ENCODE data around the gene FGF22. TPM values are rescaled to one million over a fixed set of nuclear protein-coding genes. Genes with fewer than 3 reads are reported as not detected.
"Not testable (repeated sequence)": the region's sequence is repeated elsewhere in the genome, so short reads cannot be mapped to it uniquely, and the experiment has no call there.

The FGF22 gene
- under 1 TPM in 1 of 2 donors, not detected in 1; 0.44 TPM for total RNA-seq
- long read RNA-seq, result 0 reads

DNA sequence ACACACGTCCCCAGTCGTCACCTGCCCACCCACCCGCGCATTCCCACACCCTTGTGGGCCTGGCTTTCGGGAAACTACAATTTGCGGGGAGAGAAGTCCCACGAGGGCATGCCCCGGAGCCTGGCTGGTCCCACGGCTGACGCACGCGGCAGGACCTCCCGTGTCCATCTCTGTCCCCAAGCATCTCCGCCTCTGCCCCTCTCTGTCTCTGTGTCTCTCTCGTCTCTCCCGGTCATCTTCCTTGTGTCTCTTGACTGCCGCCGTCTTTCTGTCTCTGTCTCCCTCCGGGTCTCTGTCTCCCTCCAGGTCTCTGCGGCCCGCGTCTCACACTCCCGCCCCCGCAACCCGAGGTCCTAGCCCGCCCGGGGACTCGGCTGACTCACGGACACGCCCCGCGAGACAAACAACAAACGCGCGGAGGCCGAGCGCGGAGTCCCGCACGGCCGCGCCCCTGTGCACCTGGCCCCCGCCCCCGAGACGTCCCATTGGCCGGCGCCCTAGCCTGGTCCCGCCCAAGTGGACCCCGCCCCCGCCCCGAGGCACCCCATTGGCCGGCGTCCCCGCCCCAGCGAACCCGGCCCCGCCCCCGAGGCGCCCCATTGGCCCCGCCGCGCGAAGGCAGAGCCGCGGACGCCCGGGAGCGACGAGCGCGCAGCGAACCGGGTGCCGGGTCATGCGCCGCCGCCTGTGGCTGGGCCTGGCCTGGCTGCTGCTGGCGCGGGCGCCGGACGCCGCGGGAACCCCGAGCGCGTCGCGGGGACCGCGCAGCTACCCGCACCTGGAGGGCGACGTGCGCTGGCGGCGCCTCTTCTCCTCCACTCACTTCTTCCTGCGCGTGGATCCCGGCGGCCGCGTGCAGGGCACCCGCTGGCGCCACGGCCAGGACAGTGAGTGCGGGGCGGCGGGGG lies at the start of gene FGF22:
TSS of gene FGF22 (plus strand) at position 627 of the 908 bp plus-strand sequence. CDS start at position 674, 47 bp downstream.
- DNase-seq (peak; percentile 95), ATAC-seq (peak; percentile 94 to 97)
- intact Hi-C loops (cut with DNase I), result loop anchor here in 1 of 2 donors (10.0 kb wide), 1 partner anchor 55 kb away; the partner anchor contains the start of gene HCN2

DNA sequence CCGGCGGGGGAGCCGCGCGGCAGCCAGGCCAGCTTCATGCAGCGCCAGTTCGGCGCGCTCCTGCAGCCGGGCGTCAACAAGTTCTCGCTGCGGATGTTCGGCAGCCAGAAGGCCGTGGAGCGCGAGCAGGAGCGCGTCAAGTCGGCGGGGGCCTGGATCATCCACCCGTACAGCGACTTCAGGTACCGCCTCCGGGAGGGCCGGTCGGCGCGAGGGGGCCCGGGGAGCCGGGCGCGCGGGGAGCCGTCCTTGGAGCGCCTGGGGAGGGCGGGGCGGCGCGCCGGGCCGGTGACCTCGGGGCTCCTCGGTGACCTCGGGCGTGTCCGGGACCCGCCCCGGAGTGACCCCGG lies 49.3 kb upstream of the FGF22 start:
- no peak for DNase-seq
- no peak for ATAC-seq
- intact Hi-C loops (cut with DNase I), result no loop called here

DNA sequence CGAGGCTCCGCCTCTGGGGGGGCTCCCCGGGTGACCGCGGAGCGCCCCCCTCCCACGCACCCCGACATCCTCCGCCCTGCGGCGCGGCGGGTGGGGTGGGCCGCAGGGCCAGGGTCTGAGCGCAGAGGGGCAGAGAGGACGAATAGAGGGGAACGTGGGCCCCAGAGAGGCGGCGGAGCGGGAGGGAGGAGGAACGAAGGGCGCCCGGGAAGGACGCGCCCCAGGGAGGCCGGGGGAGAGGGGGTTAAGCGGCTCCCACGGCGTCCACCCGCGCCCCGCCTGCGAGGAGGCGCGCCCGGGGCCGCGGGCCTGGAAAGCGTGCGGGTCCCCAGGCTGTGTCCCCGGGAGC lies 49.0 kb upstream of the FGF22 start:
- ATAC-seq, result no peak
- DNase-seq, result no peak
- intact Hi-C loops (cut with DNase I), result no loop called here

DNA sequence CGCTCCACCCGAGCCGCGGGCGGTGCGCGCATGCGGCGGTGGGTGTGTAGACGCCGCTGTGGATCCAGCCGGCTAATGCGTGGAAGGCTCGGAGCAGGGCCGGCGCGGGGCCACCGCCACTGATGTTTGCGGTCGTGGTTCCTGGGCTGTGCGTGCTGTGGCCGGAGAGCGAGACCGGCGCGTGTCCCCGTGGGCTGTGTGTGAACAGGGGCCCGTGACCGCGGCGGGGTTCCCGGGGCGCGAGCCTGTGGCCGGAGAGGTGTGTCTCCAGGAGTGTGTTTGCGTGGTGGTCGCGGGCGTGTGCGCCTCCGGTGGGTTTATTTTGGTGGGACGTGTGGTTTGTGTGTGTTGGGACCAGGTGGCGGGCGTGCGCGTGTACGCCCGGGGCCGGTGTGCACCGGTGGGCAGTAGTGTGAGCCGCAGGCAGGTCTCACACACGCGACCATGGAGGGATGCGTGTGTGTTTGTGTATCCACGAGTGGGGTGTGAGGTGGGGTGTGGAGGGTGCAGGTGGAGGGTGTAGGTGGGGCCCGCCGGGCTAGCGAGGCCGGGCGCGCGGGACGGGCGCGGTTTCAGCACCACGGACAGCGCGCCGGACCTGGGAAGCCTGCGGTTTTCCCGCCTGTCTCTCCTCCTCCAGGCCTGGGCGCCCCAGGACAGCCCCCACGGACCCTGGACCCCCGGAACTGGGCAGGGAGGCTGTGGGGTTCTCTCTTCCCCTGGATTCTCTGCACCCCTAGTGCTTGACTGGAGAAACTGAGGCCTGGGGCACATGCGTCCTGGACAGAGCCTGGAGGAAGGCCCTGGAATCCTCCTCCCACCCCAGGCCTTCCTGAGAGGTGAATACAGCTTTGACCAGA lies 48.4 kb upstream of the FGF22 start:
- intact Hi-C loops (cut with DNase I), result no loop called here
- DNase-seq (no peak), ATAC-seq (peak; percentile 25 to 35)

DNA sequence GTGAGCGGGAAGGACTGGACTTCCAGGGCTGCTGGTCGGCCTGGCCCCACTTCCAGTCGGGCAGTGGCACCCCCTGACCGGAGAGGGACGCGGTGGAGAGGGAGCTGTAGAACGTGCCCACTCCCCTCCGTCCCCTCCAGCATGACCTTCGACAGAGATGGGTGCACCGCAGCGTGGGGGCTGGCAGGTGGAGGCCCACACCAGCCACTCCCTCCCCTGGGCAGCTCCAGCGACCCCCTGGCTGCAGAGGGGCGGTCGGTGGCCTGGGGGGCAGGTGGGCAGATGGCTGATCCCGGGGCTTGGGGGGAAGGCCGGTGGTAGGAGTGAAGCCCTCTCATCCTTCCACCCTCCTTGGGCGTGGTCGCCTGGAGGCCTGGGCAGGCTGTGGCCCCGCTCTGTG lies 47.6 kb upstream of the FGF22 start:
- no peak for ATAC-seq
- intact Hi-C loops (cut with DNase I), result no loop called here
- no peak for DNase-seq

DNA sequence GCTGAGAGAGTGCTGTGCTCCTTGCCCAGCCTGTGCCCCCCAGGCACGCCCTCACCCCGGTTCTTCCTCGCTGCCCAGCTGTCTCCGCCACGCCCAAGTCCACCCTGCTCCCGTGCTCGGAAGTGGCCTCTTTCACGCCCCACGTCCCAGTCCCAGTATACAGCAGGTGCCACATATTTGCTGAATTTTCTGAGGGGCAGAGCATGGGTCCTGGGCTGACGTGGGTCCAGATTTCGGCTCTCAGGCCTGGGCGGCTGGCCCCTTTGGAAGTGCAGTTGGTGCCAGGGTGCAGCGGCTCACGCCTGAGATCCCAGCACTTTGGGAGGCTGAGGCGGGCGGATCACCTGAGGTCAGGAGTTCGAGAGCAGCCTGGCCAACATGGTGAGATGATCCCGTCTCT lies 46.6 kb upstream of the FGF22 start:
- intact Hi-C loops (cut with DNase I), result no loop called here
- ATAC-seq (no peak), DNase-seq (no peak)

DNA sequence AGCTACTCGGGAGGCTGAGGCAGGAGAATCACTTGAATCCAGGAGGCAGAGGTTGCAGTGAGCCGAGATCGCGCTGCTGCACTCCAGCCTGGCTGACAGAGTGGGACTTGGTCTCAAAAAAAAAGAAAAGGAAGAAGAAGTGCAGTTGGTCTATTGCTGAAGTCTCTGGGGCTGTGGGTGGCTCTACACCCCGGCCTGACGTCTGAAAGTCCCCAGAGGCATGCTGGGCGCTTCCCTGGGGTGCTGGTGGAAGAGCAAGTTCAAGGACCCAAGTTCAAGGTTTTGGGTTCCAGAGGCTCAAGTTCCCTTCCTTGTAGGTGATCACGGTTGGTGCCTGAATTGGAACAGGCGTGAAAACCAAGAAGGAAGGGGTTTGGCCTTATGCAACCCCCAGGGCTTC lies 46.2 kb upstream of the FGF22 start:
- ATAC-seq, result no peak
- intact Hi-C loops (cut with DNase I), result no loop called here
- no peak for DNase-seq

DNA sequence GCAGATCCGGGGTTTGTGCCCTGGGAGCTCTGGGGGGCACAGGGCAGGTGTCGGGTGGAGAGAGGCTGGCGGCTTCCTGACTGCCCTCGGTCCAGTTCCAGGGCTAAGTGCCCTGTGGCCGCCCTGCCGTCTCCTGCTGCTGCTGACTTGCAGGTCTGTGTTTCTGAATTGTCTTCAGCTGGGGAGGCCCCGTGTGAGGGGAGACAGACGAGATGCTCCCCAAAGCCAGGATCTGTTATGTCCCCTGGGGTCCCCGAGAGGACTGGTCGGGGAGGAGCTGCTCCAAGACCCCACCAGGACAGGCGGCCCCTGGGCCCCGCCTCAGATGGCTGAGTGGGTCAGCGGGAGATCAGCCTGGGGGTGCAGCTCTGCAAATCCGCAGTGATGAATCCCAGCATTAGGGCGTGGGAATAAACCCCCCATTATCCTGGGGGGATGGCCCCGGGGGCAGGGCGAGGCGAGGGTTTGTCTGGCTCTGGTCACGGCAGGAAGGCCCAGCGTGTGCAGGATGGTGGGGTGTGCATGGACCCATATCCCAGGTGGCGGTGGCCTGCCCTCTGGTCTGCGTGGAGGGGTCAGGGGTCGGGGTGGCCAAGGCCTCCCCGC lies 45.3 kb upstream of the FGF22 start:
- intact Hi-C loops (cut with DNase I), result no loop called here
- DNase-seq, result no peak
- ATAC-seq, result no peak

DNA sequence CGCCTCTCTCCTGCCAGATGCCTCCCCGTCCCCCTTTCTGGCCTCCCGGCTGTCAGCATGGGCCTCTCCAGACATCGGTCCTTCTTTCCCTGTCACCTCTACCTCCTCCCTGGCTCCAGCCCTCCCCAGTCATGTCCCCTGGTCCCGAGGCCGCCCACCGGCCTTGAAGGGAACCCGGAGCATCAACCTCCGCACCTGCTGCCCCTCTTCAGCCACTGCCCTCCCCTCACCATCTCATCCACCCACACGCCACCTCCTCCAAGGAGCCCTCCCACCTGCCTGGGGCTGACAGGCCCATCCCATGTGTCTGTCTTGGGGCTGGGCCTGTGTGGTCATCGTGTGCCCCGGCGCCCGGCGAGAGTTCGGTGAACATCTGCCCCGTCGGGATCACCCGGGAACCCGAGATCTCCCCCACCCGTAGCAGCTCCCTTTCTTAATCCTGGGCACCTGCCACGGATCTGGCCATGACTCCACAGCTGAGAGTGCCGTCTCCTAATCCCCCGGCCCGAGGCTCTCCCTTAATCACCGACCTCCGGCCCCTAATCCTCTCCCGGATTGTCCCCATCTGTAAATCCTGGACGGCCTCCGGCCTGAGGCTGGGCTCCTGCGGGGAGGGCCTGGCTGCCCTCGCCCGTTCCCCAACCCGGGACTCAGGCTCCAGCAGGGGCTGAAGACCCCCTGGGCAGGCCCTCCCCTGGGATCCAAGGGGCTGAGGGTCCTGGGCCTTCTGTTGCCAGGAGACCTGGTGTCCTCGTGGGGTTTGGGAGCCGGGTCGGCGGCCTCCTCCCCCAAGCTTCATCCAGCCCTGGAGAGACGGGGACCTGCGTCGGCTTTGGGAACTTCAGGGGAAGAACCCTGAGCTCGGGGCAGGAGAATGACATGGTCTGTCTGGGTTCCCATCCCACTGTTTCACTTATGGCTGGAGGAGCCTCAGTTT lies 44.1 kb upstream of the FGF22 start:
- ATAC-seq (no peak), DNase-seq (no peak)
- intact Hi-C loops (cut with DNase I), result no loop called here

DNA sequence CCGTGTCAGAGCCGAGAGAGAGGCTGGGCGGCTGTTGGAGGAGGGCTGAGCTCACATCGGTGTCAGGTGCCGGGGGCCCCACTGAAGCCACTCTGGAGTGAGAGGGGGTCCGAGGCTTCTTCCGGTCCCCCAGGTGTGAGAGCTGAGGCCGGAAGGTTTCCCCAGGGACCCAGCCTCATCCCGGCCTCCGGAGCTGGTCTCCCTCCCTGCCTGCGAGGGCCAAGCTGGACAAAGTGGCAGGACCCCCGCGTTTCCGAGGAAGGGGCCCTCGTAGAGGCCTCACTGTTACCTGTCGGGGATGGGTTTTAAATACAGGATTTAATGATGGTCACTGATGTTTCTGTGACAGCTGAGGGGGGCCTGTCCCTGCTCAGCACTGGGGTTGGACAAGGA lies 43.4 kb upstream of the FGF22 start:
- intact Hi-C loops (cut with DNase I), result no loop called here
- ATAC-seq, result no peak
- no peak for DNase-seq

DNA sequence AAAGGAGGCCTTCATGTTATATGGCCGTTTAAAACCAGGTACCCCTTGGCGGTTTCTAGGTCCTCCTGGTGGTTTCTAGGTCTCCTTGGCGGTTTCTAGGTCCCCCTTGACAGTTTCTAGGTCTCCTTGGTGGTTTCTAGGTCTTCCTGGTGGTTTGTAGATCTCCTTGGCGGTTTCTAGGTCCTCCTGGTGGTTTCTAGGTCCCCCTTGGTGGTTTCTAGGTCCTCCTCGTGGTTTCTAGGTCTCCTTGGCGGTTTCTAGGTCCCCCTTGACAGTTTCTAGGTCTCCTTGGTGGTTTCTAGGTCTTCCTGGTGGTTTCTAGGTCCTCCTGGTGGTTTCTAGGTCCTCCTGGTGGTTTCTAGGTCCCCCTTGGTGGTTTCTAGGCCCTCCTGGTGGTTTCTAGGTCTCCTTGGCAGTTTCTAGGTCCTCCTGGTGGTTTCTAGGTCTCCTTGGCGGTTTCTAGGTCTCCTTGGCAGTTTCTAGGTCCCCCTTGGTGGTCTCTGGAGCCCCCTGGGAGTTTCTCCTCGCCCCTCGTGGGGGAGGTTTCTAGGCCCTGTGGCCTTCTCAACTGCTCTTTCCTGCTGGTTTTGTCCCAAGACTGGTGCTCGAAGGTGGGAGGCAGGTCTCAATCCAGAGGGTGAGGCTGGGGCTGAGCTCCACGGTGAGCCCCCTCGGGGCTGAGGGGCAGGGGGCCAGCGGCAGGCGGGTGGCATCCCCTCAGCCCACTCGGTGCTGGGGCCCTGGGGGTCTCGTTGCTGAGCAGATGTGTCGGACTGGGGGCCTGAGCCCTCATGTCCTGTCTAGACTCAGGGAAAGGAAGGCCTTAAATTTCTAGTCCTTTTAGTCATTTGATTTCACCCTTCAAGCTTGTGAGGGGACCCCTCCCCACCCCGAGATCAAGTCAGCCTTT lies 42.0 kb upstream of the FGF22 start:
- ATAC-seq (no peak), DNase-seq (no peak)
- intact Hi-C loops (cut with DNase I), result no loop called here

DNA sequence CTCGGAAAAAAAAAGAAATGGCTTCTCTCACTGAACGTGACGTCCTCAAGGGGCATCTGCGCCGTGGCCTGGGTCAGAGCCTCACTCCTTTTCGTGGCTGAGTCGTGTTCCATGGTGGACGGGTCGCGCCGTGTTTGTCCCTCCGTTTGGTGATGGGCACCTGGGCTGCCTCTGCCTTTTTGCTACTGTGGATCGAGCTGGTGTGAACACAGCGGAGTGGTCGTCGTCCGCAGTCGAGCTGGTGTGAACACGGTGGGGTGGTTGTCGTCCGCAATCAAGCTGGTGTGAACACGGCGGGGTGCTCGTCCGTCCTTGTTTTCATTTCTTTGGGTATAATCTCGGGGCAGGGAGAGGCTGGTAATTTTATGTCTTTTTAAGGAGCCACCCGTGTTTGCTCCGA lies 38.4 kb upstream of the FGF22 start:
- no peak for DNase-seq
- no peak for ATAC-seq

DNA sequence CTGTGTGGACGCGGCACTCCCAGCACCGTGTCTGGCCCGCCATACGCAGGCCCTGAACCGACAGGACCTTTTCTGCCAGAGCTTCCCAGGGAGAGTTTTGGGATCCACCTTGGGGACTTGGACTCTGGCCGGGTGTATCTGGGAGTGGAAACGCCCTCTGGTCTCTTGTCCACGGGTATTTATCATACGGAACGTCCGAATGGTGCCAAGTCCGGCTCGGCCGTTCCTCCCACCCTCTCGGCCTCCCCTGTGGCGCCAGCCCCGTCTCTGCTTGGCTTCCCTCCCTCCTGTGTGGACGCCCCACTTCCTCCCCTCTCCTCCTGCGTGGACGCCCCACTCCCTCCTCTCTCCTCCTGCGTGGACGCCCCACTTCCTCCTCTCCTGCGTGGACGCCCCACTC lies 37.9 kb upstream of the FGF22 start:
- ATAC-seq, result no peak
- intact Hi-C loops (cut with DNase I), result no loop called here
- DNase-seq, result no peak

More for the DNA sequence above, 38.4 kb upstream of the FGF22 start:
- intact Hi-C loops (cut with DNase I), result no loop called here

DNA sequence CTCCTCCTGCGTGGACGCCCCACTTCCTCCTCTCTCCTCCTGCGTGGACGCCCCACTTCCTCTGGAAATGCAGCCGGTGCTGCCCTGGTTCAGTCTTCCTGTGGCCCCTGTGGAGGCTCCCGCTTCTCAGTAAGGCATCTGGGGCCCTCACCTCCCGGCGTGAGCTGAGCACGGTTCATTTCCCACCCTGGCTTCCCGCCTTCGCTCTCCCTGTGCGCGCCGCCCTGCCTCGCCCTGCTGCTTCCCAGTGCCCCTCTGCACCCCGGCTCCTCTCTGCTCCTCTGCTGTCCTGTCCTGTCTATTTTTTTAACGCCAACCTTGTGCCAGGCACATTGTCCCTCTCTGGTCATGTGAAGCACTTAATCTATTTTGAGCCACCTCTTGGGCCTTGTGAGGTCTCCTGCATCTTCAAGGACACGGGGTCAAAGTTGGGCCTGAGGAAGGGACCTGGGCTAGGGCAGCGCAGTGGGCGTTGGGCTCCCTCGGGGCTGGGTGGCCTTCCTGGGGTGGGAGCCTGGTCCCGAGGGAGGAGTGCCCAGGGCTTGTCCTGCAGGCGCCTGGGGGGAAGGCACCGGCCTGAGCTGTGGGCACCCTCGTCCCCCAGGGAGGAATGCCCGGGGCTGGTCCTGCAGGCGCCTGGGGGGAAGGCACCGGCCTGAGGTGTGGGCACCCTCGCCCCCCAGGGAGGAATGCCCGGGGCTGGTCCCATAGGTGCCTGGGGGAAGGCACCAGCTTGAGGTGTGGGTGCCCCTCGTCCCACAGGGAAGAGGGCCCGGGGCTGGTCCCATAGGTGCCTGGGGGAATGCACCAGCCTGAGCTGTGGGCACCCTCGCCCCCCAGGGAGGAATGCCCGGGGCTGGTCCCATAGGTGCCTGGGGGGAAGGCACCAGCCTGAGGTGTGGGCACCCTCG lies 37.0 kb upstream of the FGF22 start:
- ATAC-seq (peak in 1 of 2 donors; percentile 58), DNase-seq (no peak)
- intact Hi-C loops (cut with DNase I), result no loop called here

DNA sequence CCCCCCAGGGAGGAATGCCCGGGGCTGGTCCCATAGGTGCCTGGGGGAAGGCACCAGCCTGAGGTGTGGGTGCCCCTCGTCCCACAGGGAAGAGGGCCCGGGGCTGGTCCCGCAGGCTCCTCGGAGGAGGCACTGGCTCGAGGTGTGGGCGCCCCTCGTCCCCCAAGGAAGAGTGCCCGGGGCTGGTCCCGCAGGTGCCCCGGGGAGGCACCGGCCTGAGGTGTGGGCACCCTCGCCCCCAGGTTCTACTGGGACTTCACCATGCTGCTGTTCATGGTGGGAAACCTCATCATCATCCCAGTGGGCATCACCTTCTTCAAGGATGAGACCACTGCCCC lies 36.4 kb upstream of the FGF22 start:
- DNase-seq; ATAC-seq; intact Hi-C loops (cut with DNase I): not testable (repeated sequence)

DNA sequence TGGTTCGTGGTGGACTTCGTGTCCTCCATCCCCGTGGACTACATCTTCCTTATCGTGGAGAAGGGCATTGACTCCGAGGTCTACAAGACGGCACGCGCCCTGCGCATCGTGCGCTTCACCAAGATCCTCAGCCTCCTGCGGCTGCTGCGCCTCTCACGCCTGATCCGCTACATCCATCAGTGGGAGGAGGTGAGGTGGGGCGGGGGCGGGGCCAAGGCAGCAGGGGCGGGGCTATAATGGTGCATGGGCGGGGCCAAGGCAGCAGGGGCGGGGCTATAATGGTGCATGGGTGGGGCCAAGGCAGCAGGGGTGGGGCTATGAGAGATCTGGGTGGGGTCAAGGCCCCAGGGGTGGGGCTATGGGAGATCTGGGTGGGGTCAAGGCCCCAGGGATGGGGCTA lies 35.9 kb upstream of the FGF22 start:
- not testable (repeated sequence) for ATAC-seq

DNA sequence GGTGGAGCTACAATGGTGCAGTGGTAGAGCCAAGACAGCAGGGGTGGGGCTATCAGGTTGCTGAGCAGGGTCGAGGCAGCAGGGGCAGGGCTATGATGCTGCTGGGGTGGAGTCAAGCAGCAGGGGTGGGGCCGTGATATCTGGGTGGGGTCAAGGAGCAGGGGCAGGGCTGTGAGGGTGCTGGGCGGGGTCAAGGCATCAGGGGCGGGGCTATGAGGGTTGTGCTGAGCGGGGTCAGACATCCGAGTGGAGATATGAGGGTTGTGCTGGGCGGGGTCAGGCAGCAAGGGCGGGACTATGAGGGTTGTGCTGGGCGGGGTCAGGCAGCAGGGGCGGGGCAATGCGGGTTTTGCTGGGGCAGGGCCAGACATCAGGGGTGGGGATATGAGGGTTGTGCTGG lies 35.3 kb upstream of the FGF22 start:
- no peak for ATAC-seq
- no peak for DNase-seq
- intact Hi-C loops (cut with DNase I), result no loop called here

More for the DNA sequence above, 35.9 kb upstream of the FGF22 start:
- DNase-seq; intact Hi-C loops (cut with DNase I): not testable (repeated sequence)

Data from left cardiac atrium (tissue), 4 donors.